Placental epithelial cell (primary cell): Measurements from ENCODE around the gene MACC1. TPM values are rescaled to one million over a fixed set of nuclear protein-coding genes. Genes with fewer than 3 reads are reported as not detected.

Experiments
- total RNA-seq: library from RNA; depleted of rRNA; stranded (reverse); fragments of >200 nt; gene quantifications from 2 replicates; pipeline ENCODE4 v1.2.3, GENCODE V29; 2012

MACC1 gene
- total RNA-seq: not detected in 2 replicates

GRCh38 chr7:20217193-20217948 lies at the start of gene MACC1:
Gene MACC1 (minus strand): TSS chr7:20217384. CDS start chr7:20161862, 55,522 bp downstream.

Other genes with a start within 250 kb of the MACC1 start
- gene ITGB8, start 113.5 kb upstream of the MACC1 start, total RNA-seq: 0.87 and 1.6 TPM in 2 replicates